Measurements from ENCODE around the gene RAVER1.

DNA sequence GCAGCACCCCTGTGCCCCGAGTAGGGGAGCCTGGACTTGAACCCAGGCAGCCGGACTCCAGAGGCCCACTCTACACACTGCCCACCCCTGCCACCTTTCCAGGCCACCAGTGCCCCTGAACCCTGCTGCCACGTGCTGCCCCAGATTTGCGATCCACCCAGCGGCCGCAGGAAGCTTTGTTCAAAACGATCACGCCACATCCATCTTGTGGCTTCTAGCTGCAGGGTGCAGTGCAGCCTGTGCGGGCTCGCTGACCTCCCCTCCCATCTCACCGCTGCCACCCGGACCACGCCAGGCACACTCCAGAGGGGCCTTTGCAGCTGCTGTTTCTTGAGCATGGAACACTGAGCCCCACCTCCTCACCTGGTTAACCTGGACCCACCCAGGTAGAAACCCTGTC, 3.8 kb downstream of the RAVER1 start:
- TF ChIP-seq JUND (IDR thresholded peaks at IDR 0.05; ENCODE audit: borderline replicate concordance, low read depth, low read length) (no peak), JUND (tag; IDR thresholded peaks at IDR 0.05; ENCODE audit: borderline replicate concordance, low read depth, low read length) (no peak), MEIS2 (IDR thresholded peaks at IDR 0.05; ENCODE audit: partially characterized antibody) (no peak), TAF7 (tag; IDR thresholded peaks at IDR 0.05) (no peak), POLR3A (IDR thresholded peaks at IDR 0.05; ENCODE audit: borderline replicate concordance, extremely low read depth, insufficient read depth, insufficient read length) (no peak), POLR2AphosphoS5 (IDR thresholded peaks at IDR 0.05; ENCODE audit: control insufficient read depth, insufficient read depth, low read depth, low read length) (no peak), ETS2 (tag; IDR thresholded peaks at IDR 0.05; ENCODE audit: borderline replicate concordance, poor library complexity, severe bottlenecking) (no peak), FOXK2 (conservative IDR thresholded peaks at IDR 0.05 in 1 of 2, IDR thresholded peaks at IDR 0.05 in 1 of 2; ENCODE audit: low read depth in 2 of 2) (no peak), RFX5 (IDR thresholded peaks at IDR 0.05; ENCODE audit: low read depth, low read length) (no peak), CTCF (IDR thresholded peaks at IDR 0.05 in 2 of 3, conservative IDR thresholded peaks at IDR 0.05 in 1 of 3; ENCODE audit: insufficient read depth in 2 of 3, low read depth in 1 of 3, low read length in 3 of 3) (no peak), CEBPB (tag; IDR thresholded peaks at IDR 0.05) (no peak), ZNF23 (CRISPR knock-in tag; IDR thresholded peaks at IDR 0.05) (no peak), GTF2A2 (tag; IDR thresholded peaks at IDR 0.05) (no peak)

Measured in K562 (cell line).